ENCODE data around the gene PTTG1IP. TPM values are rescaled to one million over a fixed set of nuclear protein-coding genes. Genes with fewer than 3 reads are reported as not detected.

The PTTG1IP gene
- total and polyA plus RNA-seq, 2 donors (not counting 1 experiment from before 2014, with no cell fraction given), result 30.7 to 58.6 TPM

- peak overlapping the region; percentile 74 for H3K27ac Mint-ChIP-seq
- H3K9me3 Mint-ChIP-seq (ENCODE audit: insufficient read depth), result no peaks in the 10 kb centered on the region
- H3K4me3 Mint-ChIP-seq, result peak overlapping the region; percentile 41
- DNase-seq (no peak), ATAC-seq (ENCODE audit: low read depth) (no peak)
- peaks cover 73% of the 10 kb centered on the region for H3K4me1 Mint-ChIP-seq
- H3K27me3 Mint-ChIP-seq, result no peaks in the 10 kb centered on the region
- Histone ChIP-seq H3K4me3 (ENCODE audit: control extremely low read depth in 1 of 5, extremely low read depth in 1 of 5, insufficient read depth in 1 of 5, low read depth in 2 of 5, low read length in 4 of 5) (peak overlapping the region in 1 of 5 experiments; percentile 48), H3K9ac (ENCODE audit: low read length) (no peak overlapping the region), H3K79me2 (ENCODE audit: control insufficient read depth, insufficient read depth, low read length) (peaks cover 95% of the 10 kb centered on the region), H3K27ac (ENCODE audit: low read length in 2 of 2) (peak overlapping the region; percentile 23 to 83), H3K4me1 (ENCODE audit: control insufficient read depth in 2 of 2, insufficient read depth in 2 of 2, low read length in 2 of 2) (peaks cover 71 to 80% of the 10 kb centered on the region in 2 donors), H3K9me3 (ENCODE audit: control extremely low read depth in 1 of 3, control insufficient read depth in 2 of 3, insufficient read depth in 1 of 3, low read length in 2 of 3) (no peaks in the 10 kb centered on the region), H3K27me3 (replicated peaks in 1 of 4; ENCODE audit: control extremely low read depth in 1 of 4, control insufficient read depth in 3 of 4, insufficient read depth in 4 of 4, low read length in 3 of 4) (no peaks in the 10 kb centered on the region), H4K20me1 (ENCODE audit: control insufficient read depth, insufficient read depth, low read length, poor library complexity, severe bottlenecking) (peaks cover 42% of the 10 kb centered on the region), H3K4me2 (replicated peaks; ENCODE audit: low read depth, low read length, poor library complexity, severe bottlenecking) (peak overlapping the region; percentile 80), H3K36me3 (replicated peaks in 1 of 2; ENCODE audit: control extremely low read depth in 1 of 2, control insufficient read depth in 1 of 2, extremely low read depth in 1 of 2, insufficient read depth in 2 of 2, low read length in 1 of 2) (peaks cover 0 to 35% of the 10 kb centered on the region in 2 experiments), H2AFZ (ENCODE audit: insufficient read depth, low read depth, low read length, poor library complexity, severe bottlenecking) (no peak overlapping the region)
- ChIA-PET POLR2A (interaction anchor here (0.6 to 3.5 kb wide), 2 partner anchors 21 to 119 kb away, joined by 5 to 13 read pairs; no protein-coding TSS in a partner anchor), CTCF (interaction anchor here (0.7 to 10.1 kb wide), 9 partner anchors 9 to 117 kb away, joined by 3 to 108 read pairs (median 4); partner anchors contain the start of genes ITGB2 and UBE2G2)
- TF ChIP-seq CTCF (IDR thresholded peaks at IDR 0.05), result no peak
- TF ChIP-seq EZH2 (IDR thresholded peaks at IDR 0.05; ENCODE audit: borderline replicate concordance, insufficient read depth, low read depth, low read length, poor library complexity, severe bottlenecking), result no peak
- intact Hi-C loops (cut with micrococcal nuclease), result loop anchor here (2.0 kb wide), 2 partner anchors 18 to 20 kb away; no protein-coding TSS in a partner anchor
- 73% methylated on average over 23 of the region's 27 CpGs for WGBS (ENCODE audit: insufficient coverage)
Measured at GRCh38 chr21:44910229-44911067, 37.0 kb upstream of the PTTG1IP start.
